Endothelial cell of umbilical vein (primary cell): Measurements from ENCODE around the gene TMEM203. TPM values are rescaled to one million over a fixed set of nuclear protein-coding genes. Genes with fewer than 3 reads are reported as not detected.

ENCODE experiments used
- BruUV-seq: library from RNA; stranded (reverse); fragments of 400-500 nt; replicated peaks from 2 replicates; lab custom pipeline; 2021; lab: Mats Ljungman, UMichigan
- CTCF ChIA-PET: fragments of 300-600, 350-600 bp; sonication (Branson Sonifier 250); formaldehyde crosslinking; loops from one replicate; lab custom pipeline; 2021; ENCODE audit warnings: antibody characterized with exemption, inconsistent platforms; lab: Charles Lee
- POLR2A ChIA-PET: fragments of 300-600, 350-600 bp; sonication (Branson Sonifier 250); formaldehyde crosslinking; loops from one replicate; lab custom pipeline; 2021; ENCODE audit warnings: antibody characterized with exemption, inconsistent platforms; lab: Charles Lee
- DNase-seq: peaks from one replicate; pipeline ENCODE4 v3.0.0-alpha.2; 2011; ENCODE audit warnings: low read depth, low spot score
- FAIRE-seq: peaks from 2 replicates; lab custom pipeline; 2011; peaks lifted over from hg19 to GRCh38; lab: Jason Lieb, UNC
- H2AFZ ChIP-seq: 2 replicates; pipeline ENCODE4 v1.6.0; 2012; ENCODE audit warnings: low read depth, low read length, control low read depth, inconsistent platforms
- H3K27ac ChIP-seq: 2 replicates; pipeline ENCODE4 v1.5.1; 2011; ENCODE audit warnings: low read depth, mild to moderate bottlenecking, control low read depth, low read length, moderate library complexity; ENCODE audit not compliant: insufficient read depth
- H3K27me3 ChIP-seq, 2 experiments: 2 replicates each; pipeline versions ENCODE4 v1.6.0 to v1.6.1; 2011; ENCODE audit warnings: low read length in 2 of 2, mixed read lengths in 1 of 2; ENCODE audit not compliant: control insufficient read depth in 2 of 2, insufficient read depth in 2 of 2
- H3K36me3 ChIP-seq, 2 experiments: 2 replicates in 1 of 2; 3 replicates in 1 of 2; pipeline ENCODE4 v1.5.1; 2011; ENCODE audit warnings: low read length in 2 of 2, mild to moderate bottlenecking in 1 of 2, moderate library complexity in 1 of 2; ENCODE audit not compliant: control insufficient read depth in 2 of 2, insufficient read depth in 2 of 2; ENCODE audit errors: extremely low read depth in 1 of 2
- H3K4me1 ChIP-seq: 3 replicates; pipeline ENCODE4 v1.5.1; 2011; ENCODE audit warnings: mild to moderate bottlenecking, low read length; ENCODE audit not compliant: control insufficient read depth, insufficient read depth; ENCODE audit errors: extremely low read depth
- H3K4me2 ChIP-seq: 2 replicates; pipeline ENCODE4 v1.6.1; 2011; ENCODE audit warnings: low read length, control low read depth, mixed read lengths; ENCODE audit not compliant: insufficient read depth
- H3K4me3 ChIP-seq, 3 experiments: fragments of 200-600 bp in 1 of 3; sonication (generic), shearing (Covaris generic) in 1 of 3; replicated peaks in 1 of 3; 2 replicates each; pipeline ENCODE4 v1.5.1; 2011 to 2016; ENCODE audit warnings: control low read depth in 3 of 3, low read length in 3 of 3, mild to moderate bottlenecking in 2 of 3, inconsistent platforms in 1 of 3, low read depth in 1 of 3, moderate library complexity in 1 of 3; ENCODE audit not compliant: insufficient read depth in 1 of 3
- H3K79me2 ChIP-seq: 2 replicates; pipeline ENCODE4 v1.6.0; 2012; ENCODE audit warnings: low read length, inconsistent platforms; ENCODE audit not compliant: control insufficient read depth, insufficient read depth
- H3K9ac ChIP-seq: replicated peaks from 2 replicates; pipeline ENCODE3; 2011; ENCODE audit warnings: low read length, control low read depth; ENCODE audit not compliant: insufficient read depth; ENCODE audit errors: extremely low read depth
- H3K9me1 ChIP-seq: replicated peaks from 3 replicates; pipeline ENCODE4 v1.6.0; 2011; ENCODE audit warnings: mild to moderate bottlenecking, low read length; ENCODE audit not compliant: control insufficient read depth, insufficient read depth; ENCODE audit errors: extremely low read depth
- H3K9me3 ChIP-seq: replicated peaks from 2 replicates; pipeline ENCODE4 v1.5.1; 2012; ENCODE audit warnings: low read length, inconsistent platforms; ENCODE audit not compliant: control insufficient read depth, insufficient read depth
- H4K20me1 ChIP-seq: replicated peaks from 2 replicates; pipeline ENCODE3; 2011; ENCODE audit warnings: mild to moderate bottlenecking, low read length; ENCODE audit not compliant: control insufficient read depth, insufficient read depth; ENCODE audit errors: extremely low read depth
- EZH2 ChIP-seq: IDR thresholded peaks from 2 replicates; pipeline ENCODE4 v1.6.1; 2012; ENCODE audit warnings: borderline replicate concordance, low read depth, mild to moderate bottlenecking, moderate library complexity, low read length, inconsistent platforms; ENCODE audit not compliant: severe bottlenecking
- FOS ChIP-seq: IDR thresholded peaks from 2 replicates; pipeline ENCODE4 v1.6.1; 2011; ENCODE audit warnings: mild to moderate bottlenecking, low read length, moderate library complexity, borderline replicate concordance; ENCODE audit not compliant: insufficient read depth
- MAX ChIP-seq: IDR thresholded peaks from 2 replicates; pipeline ENCODE4 v1.6.1; 2011; ENCODE audit not compliant: insufficient read depth, insufficient read length
- MYC ChIP-seq: IDR thresholded peaks from one replicate; pipeline ENCODE4 v1.6.1; 2011; ENCODE audit warnings: mild to moderate bottlenecking, low read depth, low read length
- POLR2A ChIP-seq: IDR thresholded peaks from 2 replicates; pipeline ENCODE4 v1.6.1; 2012; ENCODE audit warnings: low read depth, mild to moderate bottlenecking, control low read depth, low read length
- POLR2AphosphoS5 ChIP-seq: IDR thresholded peaks from 2 replicates; pipeline ENCODE4 v1.6.1; 2012; ENCODE audit warnings: low read depth, mild to moderate bottlenecking, control low read depth, low read length, moderate library complexity; ENCODE audit not compliant: insufficient read depth
- dilution Hi-C: fragments of 300-500 bp; cut with MboI; formaldehyde crosslinking; loops from one replicate; pipeline ENCODE4 v1.15.0; 2019; ENCODE audit warnings: low sequenced_read_pairs; ENCODE audit not compliant: extremely low pct_ligation_motif_present
- intact Hi-C: fragments of 100-400 bp; cut with micrococcal nuclease; formaldehyde crosslinking; loops from one replicate; pipeline ENCODE4 v1.10.0; 2022
- polyA plus RNA-seq, 4 experiments: library from polyadenylated mRNA; depleted of rRNA in 3 of 4; stranded (reverse) in 3 of 4; unstranded in 1 of 4; fragments of >200 nt; gene quantifications; 2 replicates each; pipeline versions ENCODE4 v1.2.1 to v1.2.3, GENCODE V29; 2011 to 2012; ENCODE audit warnings: missing spikeins in 1 of 4
- total RNA-seq: library from RNA; stranded (reverse); gene quantifications from 2 replicates; pipeline ENCODE4 v1.2.3, GENCODE V29; 2021

The TMEM203 gene
- total and polyA plus RNA-seq, 2 donors (not counting 3 experiments of a cell fraction or from before 2014, with no cell fraction given) = 29.6 to 39.8 TPM

- H3K4me1 ChIP-seq = peaks cover 7% of the 10 kb centered on the region
- H3K79me2 ChIP-seq = no peaks in the 10 kb centered on the region
- no peaks in the 10 kb centered on the region for H3K9me1 ChIP-seq
- DNase-seq (no peak), FAIRE-seq (no peak)
- no peak overlapping the region for H3K9ac ChIP-seq
- intact Hi-C loops = loop anchor here (1.0 to 2.0 kb wide), 3 partner anchors 51 to 182 kb away; partner anchors contain the start of gene NPDC1
- ChIA-PET POLR2A (interaction anchor here (0.6 to 2.6 kb wide), 2 partner anchors 13 kb away, joined by 4 to 6 read pairs; partner anchors contain the start of gene TUBB4B), CTCF (interaction anchor here (0.7 to 6.3 kb wide), 28 partner anchors 9 to 380 kb away, joined by 3 to 63 read pairs (median 5); partner anchors contain the start of genes ANAPC2, DPP7, NPDC1 and SSNA1)
- H3K36me3 ChIP-seq = no peaks in the 10 kb centered on the region
- dilution Hi-C loops = no loop called here
- H4K20me1 ChIP-seq = no peaks in the 10 kb centered on the region
- no peaks in the 10 kb centered on the region for H3K27me3 ChIP-seq
- no TSS peak for BruUV-seq
- TF ChIP-seq FOS (no peak), POLR2AphosphoS5 (no peak), POLR2A (no peak), EZH2 (no peak), MYC (no peak), MAX (no peak)
- H3K9me3 ChIP-seq = no peaks in the 10 kb centered on the region
- no peak overlapping the region for H3K4me3 ChIP-seq
- no peak overlapping the region for H2AFZ ChIP-seq
- no peak overlapping the region for H3K27ac ChIP-seq
- no peak overlapping the region for H3K4me2 ChIP-seq
These were observed 22.5 kb upstream of the TMEM203 start for GRCh38 chr9:137227853-137228505.
